Heart right ventricle (tissue), 16 donors: Measurements from ENCODE around the gene TGFB3. TPM values are rescaled to one million over a fixed set of nuclear protein-coding genes. Genes with fewer than 3 reads are reported as not detected.

Experiments
- ATAC-seq, 8 donors: fragments of 200-7000 bp; cut with Tn5 transposase; one replicate each; pipeline ENCODE4 v1.9.1; 2020; ENCODE audit warnings: mild to moderate bottlenecking in 8 of 8, moderate library complexity in 8 of 8, moderate number of reproducible peaks in 1 of 8
- DNase-seq, 2 donors: peaks; one replicate each; pipeline ENCODE4 v3.0.0-alpha.2; 2020
- H3K27ac ChIP-seq, 10 donors: fragments of 200-600 bp; sonication (generic) in 2 of 10; one replicate each; pipeline versions ENCODE4 v1.5.0 to v1.8.0; 2020 to 2022; ENCODE audit warnings: mild to moderate bottlenecking in 3 of 10
- H3K27me3 ChIP-seq, 7 donors: fragments of 200-600 bp; one replicate each; pipeline ENCODE4 v1.8.0; 2021 to 2022; ENCODE audit warnings: mild to moderate bottlenecking in 2 of 7
- H3K36me3 ChIP-seq, 9 donors: fragments of 200-600 bp; sonication (generic) in 1 of 9; one replicate each; pipeline versions ENCODE4 v1.5.0 to v1.8.0; 2020 to 2022; ENCODE audit warnings: mild to moderate bottlenecking in 2 of 9
- H3K4me1 ChIP-seq, 9 donors: fragments of 200-600 bp; sonication (generic) in 1 of 9; one replicate each; pipeline versions ENCODE4 v1.5.0 to v1.8.0; 2020 to 2022; ENCODE audit warnings: mild to moderate bottlenecking in 4 of 9
- H3K4me3 ChIP-seq, 10 donors: fragments of 200-600 bp; sonication (generic) in 2 of 10; one replicate each; pipeline versions ENCODE4 v1.5.0 to v1.8.0; 2020 to 2022; ENCODE audit warnings: mild to moderate bottlenecking in 7 of 10, moderate library complexity in 2 of 10
- H3K9me3 ChIP-seq, 11 donors: fragments of 200-600 bp in 10 of 11; sonication (generic) in 2 of 11; one replicate each; pipeline versions ENCODE4 v1.5.0 to v1.8.0; 2013 to 2022; ENCODE audit warnings: mild to moderate bottlenecking in 2 of 11, control low read depth in 1 of 11, moderate library complexity in 1 of 11
- WGBS, 2 donors: extraction: QIAGEN DNeasy Blood & Tissue Kit; methylation state at CpG; one replicate each; pipeline ENCODE4 v1.1.7; 2013; ENCODE audit warnings: inconsistent platforms in 1 of 2; 5-methylcytosine and 5-hydroxymethylcytosine counted together
- intact Hi-C, 10 donors: fragments of 100-400 bp; cut with DNase I; formaldehyde crosslinking; loops; one replicate each; pipeline versions ENCODE4 v1.11.1 to v1.14.2; 2022
- polyA plus RNA-seq, 2 donors: library from polyadenylated mRNA; stranded (reverse); fragments of 200-250 nt; gene quantifications; one replicate each; pipeline ENCODE4 v1.2.3, GENCODE V29; 2013
- total RNA-seq, 10 donors: library from RNA; stranded (reverse); fragmentation: NEBNext Ultra II Directional in 3 of 10; extraction: Animal tissue kit (Norgen Biotek cat#: 25700) in 3 of 10; gene quantifications; one replicate each; pipeline versions ENCODE4 v1.2.1 to v1.2.4, GENCODE V29; 2021 to 2023
- TF ChIP-seq, protein P1 (sequence below), 9 donors: fragments of 200-600 bp; sonication (generic) in 2 of 9; IDR thresholded peaks; one replicate each; pipeline versions ENCODE4 v1.5.0 to v1.8.0; 2021 to 2022; ENCODE audit warnings: antibody characterized with exemption in 9 of 9, mild to moderate bottlenecking in 5 of 9, moderate library complexity in 1 of 9
- donor health status: Arrhythmogenic right ventricular cardiomyopathy.
- donor health status: ischemic (EF 13 %, LVEDD 7.1; RV severe dilation, severe dysfunction).
- donor health status: healthy with polysubstance abuse.
- donor health status: DM: no; HTN: yes; CAD: no.
- donor health status: DM: no; HTN: no; CAD: no.
- donor health status: ischemic (EF 25% LVEDD 6.9; RV normal size, moderate dysfunction).
- donor health status: ischemic (EF 25% LVEDD 5.7; RV mildly dilated, moderate dysfunction).
- donor health status: healthy.
- donor health status: DM: yes; HTN: yes; CAD: no.
- donor health status: Ischemic cardiomyopathy.
- donor health status: ischemic (EF 35%, LVEDD 5.7; RV mildly dilated, moderate dysfunction).
- donor health status: nonischemic (EF 11% LVEDD 7.7; RV severe dilation, severe dysfunction).
- donor health status: DM: yes; HTN: yes; CAD: no.
- donor health status: PGD.
- donor health status: ischemic (EF 29% LVEDD 5.4; RV normal size, mild dysfunction).
- donor health status: nonischemic (EF 23%, LVEDD 6.1; RV moderate dilation, normal function).

Gene TGFB3
- total and polyA plus RNA-seq, 12 donors = 9.9 to 37.8 (median 22.6) TPM

GRCh38 chr14:75910048-75910447, 71.7 kb downstream of the TGFB3 start:
- Histone ChIP-seq H3K36me3 (peaks cover 0 to 6% (median 0%) of the 10 kb centered on the region in 9 donors), H3K4me3 (no peak overlapping the region), H3K9me3 (no peaks in the 10 kb centered on the region), H3K27me3 (no peaks in the 10 kb centered on the region), H3K27ac (no peak overlapping the region), H3K4me1 (peaks cover 0 to 24% (median 10%) of the 10 kb centered on the region in 9 donors)
- DNase-seq = no peak
- ATAC-seq = no peak
- intact Hi-C loops = no loop called here
- 89% methylated on average over 2 of the region's 2 CpGs for WGBS, 2 donors
- TF ChIP-seq, protein P1, sequence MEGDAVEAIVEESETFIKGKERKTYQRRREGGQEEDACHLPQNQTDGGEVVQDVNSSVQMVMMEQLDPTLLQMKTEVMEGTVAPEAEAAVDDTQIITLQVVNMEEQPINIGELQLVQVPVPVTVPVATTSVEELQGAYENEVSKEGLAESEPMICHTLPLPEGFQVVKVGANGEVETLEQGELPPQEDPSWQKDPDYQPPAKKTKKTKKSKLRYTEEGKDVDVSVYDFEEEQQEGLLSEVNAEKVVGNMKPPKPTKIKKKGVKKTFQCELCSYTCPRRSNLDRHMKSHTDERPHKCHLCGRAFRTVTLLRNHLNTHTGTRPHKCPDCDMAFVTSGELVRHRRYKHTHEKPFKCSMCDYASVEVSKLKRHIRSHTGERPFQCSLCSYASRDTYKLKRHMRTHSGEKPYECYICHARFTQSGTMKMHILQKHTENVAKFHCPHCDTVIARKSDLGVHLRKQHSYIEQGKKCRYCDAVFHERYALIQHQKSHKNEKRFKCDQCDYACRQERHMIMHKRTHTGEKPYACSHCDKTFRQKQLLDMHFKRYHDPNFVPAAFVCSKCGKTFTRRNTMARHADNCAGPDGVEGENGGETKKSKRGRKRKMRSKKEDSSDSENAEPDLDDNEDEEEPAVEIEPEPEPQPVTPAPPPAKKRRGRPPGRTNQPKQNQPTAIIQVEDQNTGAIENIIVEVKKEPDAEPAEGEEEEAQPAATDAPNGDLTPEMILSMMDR (IDR thresholded peaks at IDR 0.05) = no peak

GRCh38 chr14:75909630-75910029, 72.2 kb downstream of the TGFB3 start:
- ATAC-seq = no peak
- Histone ChIP-seq H3K27me3 (no peaks in the 10 kb centered on the region), H3K9me3 (no peaks in the 10 kb centered on the region), H3K4me3 (no peak overlapping the region), H3K36me3 (peaks cover 0 to 6% (median 0%) of the 10 kb centered on the region in 9 donors), H3K27ac (no peak overlapping the region), H3K4me1 (peaks cover 0 to 26% (median 13%) of the 10 kb centered on the region in 9 donors)
- no peak for DNase-seq
- intact Hi-C loops = loop anchor here in 9 of 10 donors (5.0 to 10.0 kb wide), 6 partner anchors 68 to 475 kb away; partner anchors contain the start of gene TGFB3 (in 2 of the 9)
- TF ChIP-seq, protein P1 (IDR thresholded peaks at IDR 0.05) = no peak
- WGBS, 2 donors = 92 to 93% methylated on average over 3 of the region's 3 CpGs

Other genes starting within 250 kb of the TGFB3 start
- 10 to 100 TPM; 19.7 to 43.8 (median 27.6) TPM for gene IFT43, start 3.8 kb upstream of the TGFB3 start, total RNA-seq
- 10 to 100 TPM; 34.7 to 57.1 TPM for gene IFT43, start 3.8 kb upstream of the TGFB3 start, polyA plus RNA-seq
- 10 to 100 TPM; 20.1 to 27.9 (median 25.1) TPM for gene GPATCH2L, start 169.9 kb upstream of the TGFB3 start, total RNA-seq
- 1 to 10 TPM; 4.6 to 5.3 TPM for gene GPATCH2L, start 169.9 kb upstream of the TGFB3 start, polyA plus RNA-seq